ENCODE measurements around the gene SPIN2B. TPM values are rescaled to one million over a fixed set of nuclear protein-coding genes. Genes with fewer than 3 reads are reported as not detected.
A peak's percentile ranks its signal among the peaks of the same experiment; 100 is the strongest.
"Not testable (repeated sequence)": the region's sequence is repeated elsewhere in the genome, so short reads cannot be mapped to it uniquely, and the experiment has no call there.

Gene SPIN2B
- total RNA-seq, 1 experiment from 2014 or later = 7.5 TPM

DNA sequence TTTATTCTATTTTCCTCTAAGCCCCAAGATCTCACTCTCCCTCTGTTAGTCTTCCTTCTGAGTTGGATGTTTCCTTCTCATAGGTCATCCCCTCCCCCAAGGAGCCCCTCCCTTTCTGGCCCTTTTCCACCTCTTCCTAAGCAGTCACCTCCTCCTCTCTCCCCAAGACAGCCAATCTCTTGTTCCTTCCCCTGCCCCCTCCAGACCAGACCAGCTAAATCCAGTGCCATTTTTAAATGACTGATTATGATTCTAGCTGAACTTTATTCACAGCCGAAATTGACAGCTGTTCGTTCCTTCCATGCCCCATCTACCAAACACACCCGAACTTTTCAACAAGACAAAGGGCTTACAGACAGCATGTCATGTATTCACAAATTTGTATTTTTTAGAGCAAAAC lies 13.9 kb upstream of the SPIN2B start:
- Histone ChIP-seq H3K4me1 (ENCODE audit: low read length) (no peaks in the 10 kb centered on the region), H3K79me2 (ENCODE audit: low read length) (no peaks in the 10 kb centered on the region), H3K27me3 (ENCODE audit: low read length) (no peaks in the 10 kb centered on the region), H3K36me3 (ENCODE audit: insufficient read depth, low read length) (no peaks in the 10 kb centered on the region), H3K9ac (ENCODE audit: low read length) (no peak overlapping the region), H3K4me2 (ENCODE audit: low read depth, low read length, poor library complexity, severe bottlenecking) (no peak overlapping the region), H3K4me3 (ENCODE audit: low read length) (no peak overlapping the region), H4K20me1 (ENCODE audit: insufficient read depth, low read depth, low read length) (no peaks in the 10 kb centered on the region), H3K27ac (ENCODE audit: low read length) (no peak overlapping the region), H2AFZ (ENCODE audit: low read length) (no peak overlapping the region), H3K9me2 (replicated peaks; ENCODE audit: insufficient read depth, low read length) (no peaks in the 10 kb centered on the region), H3K9me3 (ENCODE audit: low read length) (no peaks in the 10 kb centered on the region)
- DNase-seq = no peak

DNA sequence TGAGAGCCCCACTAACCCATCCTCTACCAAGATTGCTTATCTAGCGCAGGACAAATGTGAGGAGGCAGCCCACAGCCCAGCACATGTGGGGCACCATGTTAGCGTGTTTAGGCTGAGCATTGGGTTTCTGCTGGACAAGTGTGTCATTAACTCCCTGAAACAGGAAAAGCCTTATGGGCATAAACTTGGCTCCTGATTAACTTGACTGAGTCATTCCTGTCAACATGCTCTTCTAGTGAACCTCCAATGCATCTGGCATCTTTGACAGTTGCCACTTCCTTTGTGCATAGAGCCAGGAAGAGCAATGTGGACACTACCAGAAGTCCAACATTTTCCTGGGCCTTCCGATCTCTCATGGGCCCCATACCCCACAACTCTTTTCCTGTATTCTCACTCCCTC lies 13.4 kb upstream of the SPIN2B start:
- H3K79me2 ChIP-seq (ENCODE audit: low read length) = no peaks in the 10 kb centered on the region
- no peaks in the 10 kb centered on the region for H3K9me3 ChIP-seq (ENCODE audit: low read length)
- no peaks in the 10 kb centered on the region for H3K27me3 ChIP-seq (ENCODE audit: low read length)
- no peak overlapping the region for H3K27ac ChIP-seq (ENCODE audit: low read length)
- no peaks in the 10 kb centered on the region for H3K4me1 ChIP-seq (ENCODE audit: low read length)
- H3K4me3 ChIP-seq (ENCODE audit: low read length) = no peak overlapping the region
- no peaks in the 10 kb centered on the region for H4K20me1 ChIP-seq (ENCODE audit: insufficient read depth, low read depth, low read length)
- H3K9me2 ChIP-seq (replicated peaks; ENCODE audit: insufficient read depth, low read length) = no peaks in the 10 kb centered on the region
- no peak for DNase-seq
- H3K4me2 ChIP-seq (ENCODE audit: low read depth, low read length, poor library complexity, severe bottlenecking) = no peak overlapping the region
- H2AFZ ChIP-seq (ENCODE audit: low read length) = no peak overlapping the region
- H3K36me3 ChIP-seq (ENCODE audit: insufficient read depth, low read length) = no peaks in the 10 kb centered on the region
- no peak overlapping the region for H3K9ac ChIP-seq (ENCODE audit: low read length)

GRCh38 chrX:57133706-57134105 lies 12.4 kb upstream of the SPIN2B start:
- Histone ChIP-seq H3K9me3 (ENCODE audit: low read length) (no peaks in the 10 kb centered on the region; the same call in 1 of the 2 replicates), H3K4me3 (ENCODE audit: low read length) (no peak overlapping the region), H3K36me3 (ENCODE audit: insufficient read depth, low read length) (no peaks in the 10 kb centered on the region), H3K79me2 (ENCODE audit: low read length) (no peaks in the 10 kb centered on the region), H3K9ac (ENCODE audit: low read length) (no peak overlapping the region), H3K27ac (ENCODE audit: low read length) (no peak overlapping the region), H2AFZ (ENCODE audit: low read length) (no peak overlapping the region), H3K9me2 (replicated peaks; ENCODE audit: insufficient read depth, low read length) (no peaks in the 10 kb centered on the region), H3K4me2 (ENCODE audit: low read depth, low read length, poor library complexity, severe bottlenecking) (no peak overlapping the region), H4K20me1 (ENCODE audit: insufficient read depth, low read depth, low read length) (no peaks in the 10 kb centered on the region), H3K27me3 (ENCODE audit: low read length) (no peaks in the 10 kb centered on the region), H3K4me1 (ENCODE audit: low read length) (no peaks in the 10 kb centered on the region)
- DNase-seq = no peak

GRCh38 chrX:57133284-57133683 lies 11.9 kb upstream of the SPIN2B start:
- not testable (repeated sequence) for H4K20me1 ChIP-seq (ENCODE audit: insufficient read depth, low read depth, low read length); H3K36me3 ChIP-seq (ENCODE audit: insufficient read depth, low read length); H3K9ac ChIP-seq (ENCODE audit: low read length); H3K4me3 ChIP-seq (ENCODE audit: low read length); H2AFZ ChIP-seq (ENCODE audit: low read length); H3K4me2 ChIP-seq (ENCODE audit: low read depth, low read length, poor library complexity, severe bottlenecking); H3K9me2 ChIP-seq (replicated peaks; ENCODE audit: insufficient read depth, low read length); H3K9me3 ChIP-seq (ENCODE audit: low read length); H3K4me1 ChIP-seq (ENCODE audit: low read length); H3K27ac ChIP-seq (ENCODE audit: low read length); DNase-seq; H3K27me3 ChIP-seq (ENCODE audit: low read length); H3K79me2 ChIP-seq (ENCODE audit: low read length)

DNA sequence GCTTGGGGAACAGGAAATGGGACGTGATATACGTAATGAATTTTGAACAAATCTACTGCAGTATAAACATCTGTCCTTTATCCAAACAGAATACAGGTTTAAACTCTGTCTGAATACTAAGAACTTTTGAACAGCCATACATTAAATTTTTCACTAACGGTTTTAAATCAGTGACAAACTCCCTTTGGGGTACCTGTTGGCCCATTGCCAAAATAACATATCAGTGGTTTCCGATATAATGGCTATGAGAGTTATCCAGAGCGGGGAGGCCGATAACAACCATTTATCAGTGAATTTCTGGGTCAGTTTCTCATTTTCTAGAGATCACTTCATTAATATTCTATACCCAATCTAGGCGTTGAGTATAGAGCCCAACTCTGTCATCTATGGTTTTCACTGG lies 10.7 kb upstream of the SPIN2B start:
- Histone ChIP-seq H3K9me3 (ENCODE audit: low read length) (no peaks in the 10 kb centered on the region; the same call in 1 of the 2 replicates), H3K9ac (ENCODE audit: low read length) (no peak overlapping the region), H2AFZ (ENCODE audit: low read length) (no peak overlapping the region), H3K27me3 (ENCODE audit: low read length) (no peaks in the 10 kb centered on the region), H3K27ac (ENCODE audit: low read length) (no peak overlapping the region), H4K20me1 (ENCODE audit: insufficient read depth, low read depth, low read length) (no peaks in the 10 kb centered on the region), H3K4me3 (ENCODE audit: low read length) (no peak overlapping the region), H3K9me2 (replicated peaks; ENCODE audit: insufficient read depth, low read length) (no peaks in the 10 kb centered on the region), H3K4me1 (ENCODE audit: low read length) (no peaks in the 10 kb centered on the region), H3K36me3 (ENCODE audit: insufficient read depth, low read length) (no peaks in the 10 kb centered on the region), H3K79me2 (ENCODE audit: low read length) (no peaks in the 10 kb centered on the region), H3K4me2 (ENCODE audit: low read depth, low read length, poor library complexity, severe bottlenecking) (no peak overlapping the region)
- no peak for DNase-seq

- Histone ChIP-seq H4K20me1 (ENCODE audit: insufficient read depth, low read depth, low read length) (no peaks in the 10 kb centered on the region), H3K9ac (ENCODE audit: low read length) (peak overlapping the region; percentile 72), H3K27me3 (ENCODE audit: low read length) (no peaks in the 10 kb centered on the region), H3K27ac (ENCODE audit: low read length) (no peak overlapping the region), H3K79me2 (ENCODE audit: low read length) (peaks cover 4% of the 10 kb centered on the region; the same call in 1 of the 2 replicates), H3K4me1 (ENCODE audit: low read length) (peaks cover 15% of the 10 kb centered on the region), H3K9me3 (ENCODE audit: low read length) (no peaks in the 10 kb centered on the region), H3K4me3 (ENCODE audit: low read length) (peak overlapping the region; percentile 72), H2AFZ (ENCODE audit: low read length) (no peak overlapping the region), H3K4me2 (ENCODE audit: low read depth, low read length, poor library complexity, severe bottlenecking) (peak overlapping the region; percentile 73), H3K36me3 (ENCODE audit: insufficient read depth, low read length) (no peaks in the 10 kb centered on the region), H3K9me2 (replicated peaks; ENCODE audit: insufficient read depth, low read length) (0 out of 2 replicates have a peak, but pooled peaks cover 5% of the 10 kb centered on the region)
- peak; percentile 41 for DNase-seq
Observed at GRCh38 chrX:57121816-57122215, 468 bp upstream of the SPIN2B start.

- H3K79me2 ChIP-seq (ENCODE audit: low read length); H2AFZ ChIP-seq (ENCODE audit: low read length); H3K27me3 ChIP-seq (ENCODE audit: low read length); H3K9me2 ChIP-seq (replicated peaks; ENCODE audit: insufficient read depth, low read length); H3K9me3 ChIP-seq (ENCODE audit: low read length); H3K36me3 ChIP-seq (ENCODE audit: insufficient read depth, low read length); DNase-seq; H4K20me1 ChIP-seq (ENCODE audit: insufficient read depth, low read depth, low read length); H3K27ac ChIP-seq (ENCODE audit: low read length): not testable (repeated sequence)
- peak overlapping the region; percentile 72 for H3K9ac ChIP-seq (ENCODE audit: low read length)
- H3K4me2 ChIP-seq (ENCODE audit: low read depth, low read length, poor library complexity, severe bottlenecking) = peak overlapping the region; percentile 73
- H3K4me3 ChIP-seq (ENCODE audit: low read length) = peak overlapping the region; percentile 72
- peaks cover 12% of the 10 kb centered on the region for H3K4me1 ChIP-seq (ENCODE audit: low read length)
Observed at GRCh38 chrX:57120619-57121161, 658 bp downstream of the SPIN2B start.

- DNase-seq = no peak
- H3K9ac ChIP-seq (ENCODE audit: low read length) = no peak overlapping the region
- H3K27ac ChIP-seq (ENCODE audit: low read length) = no peak overlapping the region
- no peaks in the 10 kb centered on the region for H3K9me2 ChIP-seq (replicated peaks; ENCODE audit: insufficient read depth, low read length)
- no peak overlapping the region for H3K4me3 ChIP-seq (ENCODE audit: low read length)
- H3K4me1 ChIP-seq (ENCODE audit: low read length) = peaks cover 4% of the 10 kb centered on the region; the same call in 1 of the 2 replicates
- H3K36me3 ChIP-seq (ENCODE audit: insufficient read depth, low read length) = no peaks in the 10 kb centered on the region
- no peaks in the 10 kb centered on the region for H3K9me3 ChIP-seq (ENCODE audit: low read length)
- no peak overlapping the region for H2AFZ ChIP-seq (ENCODE audit: low read length)
- no peaks in the 10 kb centered on the region for H4K20me1 ChIP-seq (ENCODE audit: insufficient read depth, low read depth, low read length)
- H3K4me2 ChIP-seq (ENCODE audit: low read depth, low read length, poor library complexity, severe bottlenecking) = no peak overlapping the region
- H3K27me3 ChIP-seq (ENCODE audit: low read length) = no peaks in the 10 kb centered on the region
- peaks cover 4% of the 10 kb centered on the region; the same call in 1 of the 2 replicates for H3K79me2 ChIP-seq (ENCODE audit: low read length)
Observed at GRCh38 chrX:57119416-57119815, 1.9 kb downstream of the SPIN2B start.

DNA sequence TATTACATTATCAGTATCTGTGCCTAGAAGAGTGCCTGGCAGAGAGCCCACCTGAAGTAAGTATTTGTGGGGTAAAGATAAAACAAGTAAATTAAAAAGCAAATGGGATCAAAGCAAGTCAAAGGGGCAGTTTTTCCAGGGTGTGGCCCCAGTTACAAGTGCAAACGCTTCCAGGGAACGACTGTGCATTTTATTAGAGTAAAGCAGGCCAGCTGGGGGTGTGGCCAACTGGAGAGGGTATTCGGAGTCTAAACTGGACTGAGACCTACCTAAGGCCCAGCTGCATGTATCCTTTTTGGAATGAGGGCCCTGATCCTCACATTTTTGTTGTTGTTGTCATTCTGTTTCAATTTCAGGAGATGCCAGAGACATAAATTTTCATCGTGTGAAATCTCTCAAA lies 3.8 kb downstream of the SPIN2B start:
- not testable (repeated sequence) for H3K9ac ChIP-seq (ENCODE audit: low read length); H3K27me3 ChIP-seq (ENCODE audit: low read length); H3K4me3 ChIP-seq (ENCODE audit: low read length); DNase-seq; H3K9me3 ChIP-seq (ENCODE audit: low read length); H3K27ac ChIP-seq (ENCODE audit: low read length); H3K4me1 ChIP-seq (ENCODE audit: low read length); H3K36me3 ChIP-seq (ENCODE audit: insufficient read depth, low read length); H3K9me2 ChIP-seq (replicated peaks; ENCODE audit: insufficient read depth, low read length); H3K4me2 ChIP-seq (ENCODE audit: low read depth, low read length, poor library complexity, severe bottlenecking); H2AFZ ChIP-seq (ENCODE audit: low read length); H4K20me1 ChIP-seq (ENCODE audit: insufficient read depth, low read depth, low read length); H3K79me2 ChIP-seq (ENCODE audit: low read length)

All from Karpas-422 (cell line).